GM23338 (cell line): ENCODE data around the gene FIGN. TPM values are rescaled to one million over a fixed set of nuclear protein-coding genes. Genes with fewer than 3 reads are reported as not detected.

Experiments used
- ATAC-seq: fragments of 200-7000 bp; cut with Tn5 transposase; 3 replicates; pipeline ENCODE4 v1.9.1; 2020
- DNase-seq: peaks from one replicate; pipeline ENCODE4 v3.0.0-alpha.2; 2015; ENCODE audit warnings: low spot score
- H2AFZ ChIP-seq: fragments of 200-600 bp; sonication (generic); 2 replicates; pipeline ENCODE4 v1.8.0; 2016; ENCODE audit warnings: antibody characterized with exemption, mild to moderate bottlenecking, moderate library complexity
- H3F3A ChIP-seq: fragments of 200-600 bp; sonication (generic); replicated peaks from 2 replicates; pipeline ENCODE4 v1.8.0; 2017; ENCODE audit warnings: antibody characterized with exemption, mixed run types, low read depth
- H3K27ac ChIP-seq: fragments of 200-600 bp; sonication (generic); 2 replicates; pipeline ENCODE4 v1.6.1; 2016; ENCODE audit warnings: low read depth
- H3K27me3 ChIP-seq: fragments of 200-600 bp; sonication (generic); 2 replicates; pipeline ENCODE4 v1.8.0; 2016; ENCODE audit warnings: mild to moderate bottlenecking, mixed run types, moderate library complexity; ENCODE audit not compliant: insufficient read depth
- H3K36me3 ChIP-seq: fragments of 200-600 bp; sonication (generic); 2 replicates; pipeline ENCODE4 v1.8.0; 2016; ENCODE audit warnings: mild to moderate bottlenecking; ENCODE audit not compliant: insufficient read depth
- H3K4me1 ChIP-seq: fragments of 200-600 bp; sonication (generic); 2 replicates; pipeline ENCODE4 v1.8.0; 2016; ENCODE audit warnings: mild to moderate bottlenecking, moderate library complexity; ENCODE audit not compliant: insufficient read depth
- H3K4me2 ChIP-seq: fragments of 200-600 bp; sonication (generic); 2 replicates; pipeline ENCODE4 v1.7.1; 2017; ENCODE audit warnings: mixed run types
- H3K4me3 ChIP-seq: fragments of 200-600 bp; sonication (generic); 2 replicates; pipeline ENCODE4 v1.6.1; 2016; ENCODE audit warnings: mixed run types
- H3K79me2 ChIP-seq: fragments of 200-600 bp; sonication (generic); replicated peaks from 2 replicates; pipeline ENCODE4 v1.8.0; 2017; ENCODE audit warnings: mild to moderate bottlenecking; ENCODE audit not compliant: insufficient read depth
- H3K9me2 ChIP-seq: fragments of 200-600 bp; sonication (generic); 2 replicates; pipeline ENCODE4 v1.8.0; 2017; ENCODE audit not compliant: insufficient read depth
- H4K20me1 ChIP-seq: fragments of 200-600 bp; sonication (generic); replicated peaks from 2 replicates; pipeline ENCODE4 v1.8.0; 2017; ENCODE audit warnings: mild to moderate bottlenecking; ENCODE audit not compliant: insufficient read depth
- H3K27ac Mint-ChIP-seq: 2 replicates; pipeline ENCODE4 v1.8.0; 2020; ENCODE audit warnings: inconsistent platforms, mild to moderate bottlenecking, moderate library complexity, mixed read lengths
- H3K27me3 Mint-ChIP-seq: 3 replicates; pipeline ENCODE4 v1.8.0; 2022; ENCODE audit warnings: low read depth, mild to moderate bottlenecking, moderate library complexity, mixed read lengths, inconsistent platforms; ENCODE audit not compliant: insufficient read depth, poor library complexity
- H3K36me3 Mint-ChIP-seq: 3 replicates; pipeline ENCODE4 v1.8.0; 2021; ENCODE audit warnings: low read depth, mild to moderate bottlenecking, inconsistent platforms, moderate library complexity, mixed read lengths
- H3K4me1 Mint-ChIP-seq: 3 replicates; pipeline ENCODE4 v1.8.0; 2020; ENCODE audit warnings: mild to moderate bottlenecking, inconsistent platforms, mixed read lengths
- H3K4me3 Mint-ChIP-seq: 3 replicates; pipeline ENCODE4 v1.8.0; 2021; ENCODE audit warnings: moderate library complexity, mild to moderate bottlenecking, inconsistent platforms, mixed read lengths
- H3K9me3 Mint-ChIP-seq: 3 replicates; pipeline ENCODE4 v1.8.0; 2020; ENCODE audit warnings: moderate library complexity, mild to moderate bottlenecking, inconsistent platforms, mixed read lengths
- CREB1 ChIP-seq: fragments of 250-450 bp; sonication (Bioruptor Pico); IDR thresholded peaks from 2 replicates; pipeline ENCODE4 v1.5.0; 2020; ENCODE audit warnings: low read depth, mild to moderate bottlenecking, moderate library complexity
- CTCF ChIP-seq, 2 experiments: fragments of 200-600 bp in 1 of 2; sonication (generic) in 1 of 2; conservative IDR thresholded peaks; 2 replicates each; pipeline versions ENCODE4 v1.5.1 to v1.6.1; 2016 to 2017; ENCODE audit warnings: antibody characterized with exemption in 2 of 2, low read depth in 2 of 2, mild to moderate bottlenecking in 2 of 2, moderate library complexity in 1 of 2
- EZH2 ChIP-seq: fragments of 200-600 bp; sonication (generic); IDR thresholded peaks from one replicate; pipeline ENCODE4 v1.8.0; 2017; ENCODE audit warnings: antibody characterized with exemption, mild to moderate bottlenecking, low read depth; ENCODE audit not compliant: unreplicated experiment
- EZH2phosphoT487 ChIP-seq: fragments of 200-600 bp; sonication (generic); IDR thresholded peaks from one replicate; pipeline ENCODE4 v1.8.1; 2018; ENCODE audit warnings: antibody characterized with exemption; ENCODE audit not compliant: unreplicated experiment
- JUNB ChIP-seq: IDR thresholded peaks from one replicate; pipeline ENCODE4 v1.6.1; 2016; ENCODE audit warnings: antibody characterized with exemption; ENCODE audit not compliant: unreplicated experiment
- NANOG ChIP-seq: IDR thresholded peaks from 2 replicates; pipeline ENCODE4 v1.6.1; 2016; ENCODE audit warnings: antibody characterized with exemption, borderline replicate concordance
- STAT1 ChIP-seq: IDR thresholded peaks from one replicate; pipeline ENCODE4 v1.6.1; 2016; ENCODE audit warnings: antibody characterized with exemption; ENCODE audit not compliant: unreplicated experiment
- ZNF114 ChIP-seq: fragments of 250-450 bp; sonication (Bioruptor Pico); IDR thresholded peaks from 2 replicates; pipeline ENCODE4 v1.5.0; 2020; ENCODE audit warnings: mild to moderate bottlenecking, moderate library complexity
- ZNF331 ChIP-seq: fragments of 250-450 bp; sonication (Bioruptor Pico); IDR thresholded peaks from 2 replicates; pipeline ENCODE4 v1.5.0; 2020; ENCODE audit warnings: low read depth, mild to moderate bottlenecking, moderate library complexity
- polyA plus RNA-seq: library from polyadenylated mRNA; unstranded; fragments of >200 nt; fragmentation: Nextera tagmentation; extraction: Ambion mirVana; gene quantifications from 2 replicates; pipeline ENCODE4 v1.2.1, GENCODE V29; 2016
- total RNA-seq: library from RNA; depleted of rRNA; stranded (reverse); fragments of >200 nt; shearing (Covaris generic); gene quantifications from 2 replicates; pipeline ENCODE4 v1.2.3, GENCODE V29; 2014
- TF ChIP-seq, protein P1 (sequence below): IDR thresholded peaks from 2 replicates; pipeline ENCODE4 v1.6.1; 2016; ENCODE audit warnings: antibody characterized with exemption
- TF ChIP-seq, protein P2 (sequence below): fragments of 250-450 bp; sonication (Bioruptor Pico); IDR thresholded peaks from 2 replicates; pipeline ENCODE4 v1.5.0; 2020; ENCODE audit warnings: mild to moderate bottlenecking, moderate library complexity

The FIGN gene
- total and polyA plus RNA-seq, 2 experiments from 2014 or later, result 17.2 to 23.6 TPM

- Mint-ChIP-seq H3K36me3 (no peaks in the 10 kb centered on the region), H3K9me3 (no peaks in the 10 kb centered on the region), H3K4me3 (no peak overlapping the region), H3K27ac (no peak overlapping the region), H3K27me3 (no peaks in the 10 kb centered on the region), H3K4me1 (peaks cover 43% of the 10 kb centered on the region)
- DNase-seq (peak; percentile 30), ATAC-seq (peak; percentile 83)
- Histone ChIP-seq H3K4me1 (peaks cover 35% of the 10 kb centered on the region), H3K4me2 (no peak overlapping the region), H2AFZ (no peak overlapping the region), H3K79me2 (peaks cover 100% of the 10 kb centered on the region), H3K36me3 (no peaks in the 10 kb centered on the region), H3F3A (no peaks in the 10 kb centered on the region), H3K27ac (no peak overlapping the region), H3K4me3 (no peak overlapping the region), H3K9me2 (no peaks in the 10 kb centered on the region), H4K20me1 (no peaks in the 10 kb centered on the region), H3K27me3 (no peaks in the 10 kb centered on the region)
- no peak for TF ChIP-seq ZNF331
- no peak for TF ChIP-seq CREB1 (CRISPR knock-in tag)
- no peak for TF ChIP-seq EZH2phosphoT487
- no peak for TF ChIP-seq JUNB
- TF ChIP-seq, protein P1, sequence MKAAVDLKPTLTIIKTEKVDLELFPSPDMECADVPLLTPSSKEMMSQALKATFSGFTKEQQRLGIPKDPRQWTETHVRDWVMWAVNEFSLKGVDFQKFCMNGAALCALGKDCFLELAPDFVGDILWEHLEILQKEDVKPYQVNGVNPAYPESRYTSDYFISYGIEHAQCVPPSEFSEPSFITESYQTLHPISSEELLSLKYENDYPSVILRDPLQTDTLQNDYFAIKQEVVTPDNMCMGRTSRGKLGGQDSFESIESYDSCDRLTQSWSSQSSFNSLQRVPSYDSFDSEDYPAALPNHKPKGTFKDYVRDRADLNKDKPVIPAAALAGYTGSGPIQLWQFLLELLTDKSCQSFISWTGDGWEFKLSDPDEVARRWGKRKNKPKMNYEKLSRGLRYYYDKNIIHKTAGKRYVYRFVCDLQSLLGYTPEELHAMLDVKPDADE, result no peak
- TF ChIP-seq STAT1, result no peak
- TF ChIP-seq ZNF114 (CRISPR knock-in tag), result no peak
- TF ChIP-seq, protein P2, sequence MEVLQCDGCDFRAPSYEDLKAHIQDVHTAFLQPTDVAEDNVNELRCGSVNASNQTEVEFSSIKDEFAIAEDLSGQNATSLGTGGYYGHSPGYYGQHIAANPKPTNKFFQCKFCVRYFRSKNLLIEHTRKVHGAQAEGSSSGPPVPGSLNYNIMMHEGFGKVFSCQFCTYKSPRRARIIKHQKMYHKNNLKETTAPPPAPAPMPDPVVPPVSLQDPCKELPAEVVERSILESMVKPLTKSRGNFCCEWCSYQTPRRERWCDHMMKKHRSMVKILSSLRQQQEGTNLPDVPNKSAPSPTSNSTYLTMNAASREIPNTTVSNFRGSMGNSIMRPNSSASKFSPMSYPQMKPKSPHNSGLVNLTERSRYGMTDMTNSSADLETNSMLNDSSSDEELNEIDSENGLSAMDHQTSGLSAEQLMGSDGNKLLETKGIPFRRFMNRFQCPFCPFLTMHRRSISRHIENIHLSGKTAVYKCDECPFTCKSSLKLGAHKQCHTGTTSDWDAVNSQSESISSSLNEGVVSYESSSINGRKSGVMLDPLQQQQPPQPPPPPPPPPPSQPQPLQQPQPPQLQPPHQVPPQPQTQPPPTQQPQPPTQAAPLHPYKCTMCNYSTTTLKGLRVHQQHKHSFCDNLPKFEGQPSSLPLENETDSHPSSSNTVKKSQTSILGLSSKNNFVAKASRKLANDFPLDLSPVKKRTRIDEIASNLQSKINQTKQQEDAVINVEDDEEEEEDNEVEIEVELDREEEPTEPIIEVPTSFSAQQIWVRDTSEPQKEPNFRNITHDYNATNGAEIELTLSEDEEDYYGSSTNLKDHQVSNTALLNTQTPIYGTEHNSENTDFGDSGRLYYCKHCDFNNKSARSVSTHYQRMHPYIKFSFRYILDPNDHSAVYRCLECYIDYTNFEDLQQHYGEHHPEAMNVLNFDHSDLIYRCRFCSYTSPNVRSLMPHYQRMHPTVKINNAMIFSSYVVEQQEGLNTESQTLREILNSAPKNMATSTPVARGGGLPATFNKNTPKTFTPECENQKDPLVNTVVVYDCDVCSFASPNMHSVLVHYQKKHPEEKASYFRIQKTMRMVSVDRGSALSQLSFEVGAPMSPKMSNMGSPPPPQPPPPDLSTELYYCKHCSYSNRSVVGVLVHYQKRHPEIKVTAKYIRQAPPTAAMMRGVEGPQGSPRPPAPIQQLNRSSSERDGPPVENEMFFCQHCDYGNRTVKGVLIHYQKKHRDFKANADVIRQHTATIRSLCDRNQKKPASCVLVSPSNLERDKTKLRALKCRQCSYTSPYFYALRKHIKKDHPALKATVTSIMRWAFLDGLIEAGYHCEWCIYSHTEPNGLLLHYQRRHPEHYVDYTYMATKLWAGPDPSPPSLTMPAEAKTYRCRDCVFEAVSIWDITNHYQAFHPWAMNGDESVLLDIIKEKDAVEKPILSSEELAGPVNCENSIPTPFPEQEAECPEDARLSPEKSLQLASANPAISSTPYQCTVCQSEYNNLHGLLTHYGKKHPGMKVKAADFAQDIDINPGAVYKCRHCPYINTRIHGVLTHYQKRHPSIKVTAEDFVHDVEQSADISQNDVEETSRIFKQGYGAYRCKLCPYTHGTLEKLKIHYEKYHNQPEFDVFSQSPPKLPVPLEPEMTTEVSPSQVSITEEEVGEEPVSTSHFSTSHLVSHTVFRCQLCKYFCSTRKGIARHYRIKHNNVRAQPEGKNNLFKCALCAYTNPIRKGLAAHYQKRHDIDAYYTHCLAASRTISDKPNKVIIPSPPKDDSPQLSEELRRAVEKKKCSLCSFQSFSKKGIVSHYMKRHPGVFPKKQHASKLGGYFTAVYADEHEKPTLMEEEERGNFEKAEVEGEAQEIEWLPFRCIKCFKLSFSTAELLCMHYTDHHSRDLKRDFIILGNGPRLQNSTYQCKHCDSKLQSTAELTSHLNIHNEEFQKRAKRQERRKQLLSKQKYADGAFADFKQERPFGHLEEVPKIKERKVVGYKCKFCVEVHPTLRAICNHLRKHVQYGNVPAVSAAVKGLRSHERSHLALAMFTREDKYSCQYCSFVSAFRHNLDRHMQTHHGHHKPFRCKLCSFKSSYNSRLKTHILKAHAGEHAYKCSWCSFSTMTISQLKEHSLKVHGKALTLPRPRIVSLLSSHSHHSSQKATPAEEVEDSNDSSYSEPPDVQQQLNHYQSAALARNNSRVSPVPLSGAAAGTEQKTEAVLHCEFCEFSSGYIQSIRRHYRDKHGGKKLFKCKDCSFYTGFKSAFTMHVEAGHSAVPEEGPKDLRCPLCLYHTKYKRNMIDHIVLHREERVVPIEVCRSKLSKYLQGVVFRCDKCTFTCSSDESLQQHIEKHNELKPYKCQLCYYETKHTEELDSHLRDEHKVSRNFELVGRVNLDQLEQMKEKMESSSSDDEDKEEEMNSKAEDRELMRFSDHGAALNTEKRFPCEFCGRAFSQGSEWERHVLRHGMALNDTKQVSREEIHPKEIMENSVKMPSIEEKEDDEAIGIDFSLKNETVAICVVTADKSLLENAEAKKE (CRISPR knock-in tag), result no peak
- TF ChIP-seq EZH2, result no peak
- TF ChIP-seq CTCF (conservative IDR thresholded peaks at IDR 0.05; ENCODE audit: low read depth in 2 of 2), result no peak
- no peak for TF ChIP-seq NANOG
Observed at GRCh38 chr2:163729636-163730273, 6.1 kb downstream of the FIGN start.
